H1 (cell line): ENCODE measurements around the gene CRAT. TPM values are rescaled to one million over a fixed set of nuclear protein-coding genes. Genes with fewer than 3 reads are reported as not detected.
A peak's percentile ranks its signal among the peaks of the same experiment; 100 is the strongest.

Experiments
- CTCF ChIA-PET: fragments of 300-600 bp; sonication (Branson Sonifier 250); formaldehyde crosslinking; loops from one replicate; lab custom pipeline; 2021; ENCODE audit not compliant: partially characterized antibody; lab: Charles Lee
- POLR2A ChIA-PET: fragments of 300-600 bp; sonication (Branson Sonifier 250); formaldehyde crosslinking; loops from one replicate; lab custom pipeline; 2021; ENCODE audit warnings: inconsistent platforms; ENCODE audit not compliant: partially characterized antibody; lab: Charles Lee
- DNase-seq, 2 experiments: peaks; one replicate each; pipeline versions ENCODE4 v3.0.0 to v3.0.0-alpha.2; 2010 to 2022; ENCODE audit warnings: low spot score in 2 of 2, low read depth in 1 of 2, mixed read lengths in 1 of 2
- FAIRE-seq: peaks from 2 replicates; lab custom pipeline; 2011; peaks lifted over from hg19 to GRCh38; lab: Jason Lieb, UNC
- H2AFZ ChIP-seq: 2 replicates; pipeline ENCODE4 v1.8.1; 2012; ENCODE audit warnings: low read length, inconsistent platforms
- H2AK5ac ChIP-seq: 2 replicates; pipeline ENCODE4 v1.6.1; 2013; ENCODE audit warnings: low read depth, low read length
- H2BK120ac ChIP-seq: replicated peaks from 2 replicates; pipeline ENCODE3; 2013; ENCODE audit warnings: low read depth, low read length, inconsistent platforms
- H2BK12ac ChIP-seq: 2 replicates; pipeline ENCODE4 v1.6.1; 2013; ENCODE audit warnings: low read depth, low read length
- H2BK15ac ChIP-seq: 2 replicates; pipeline ENCODE4 v1.6.1; 2013; ENCODE audit warnings: low read length
- H2BK20ac ChIP-seq: 2 replicates; pipeline ENCODE4 v1.6.1; 2013; ENCODE audit warnings: low read length
- H2BK5ac ChIP-seq: 2 replicates; pipeline ENCODE4 v1.6.1; 2013; ENCODE audit warnings: low read depth, low read length
- H3K14ac ChIP-seq: 2 replicates; pipeline ENCODE4 v1.6.1; 2013; ENCODE audit warnings: inconsistent platforms; ENCODE audit not compliant: insufficient read length
- H3K18ac ChIP-seq: 2 replicates; pipeline ENCODE4 v1.6.1; 2013; ENCODE audit warnings: low read length; ENCODE audit errors: extremely low read depth
- H3K23ac ChIP-seq: 2 replicates; pipeline ENCODE4 v1.6.1; 2013; ENCODE audit warnings: inconsistent platforms; ENCODE audit not compliant: insufficient read length
- H3K23me2 ChIP-seq: 2 replicates; pipeline ENCODE4 v1.6.1; 2013; ENCODE audit warnings: low read depth, low read length
- H3K27ac ChIP-seq: 2 replicates; pipeline ENCODE4 v1.6.1; 2011; ENCODE audit warnings: low read depth, low read length, inconsistent platforms
- H3K27me3 ChIP-seq, 4 experiments: replicated peaks in 1 of 4; 1 replicate in 1 of 4; 2 replicates in 3 of 4; pipeline versions ENCODE4 v1.6.1 to v1.8.1; 2011 to 2013; ENCODE audit warnings: low read length in 3 of 4, mild to moderate bottlenecking in 3 of 4, inconsistent platforms in 2 of 4, mixed read lengths in 2 of 4, moderate library complexity in 1 of 4; ENCODE audit not compliant: control insufficient read depth in 3 of 4, insufficient read depth in 3 of 4; ENCODE audit errors: extremely low read depth in 1 of 4
- H3K36me3 ChIP-seq, 4 experiments: 2 replicates each; pipeline versions ENCODE4 v1.6.1 to v1.8.1; 2011 to 2013; ENCODE audit warnings: mild to moderate bottlenecking in 4 of 4, low read length in 3 of 4, moderate library complexity in 2 of 4, control low read depth in 1 of 4, inconsistent platforms in 1 of 4; ENCODE audit not compliant: insufficient read depth in 4 of 4, control insufficient read depth in 2 of 4
- H3K4ac ChIP-seq: replicated peaks from 2 replicates; pipeline ENCODE3; 2013; ENCODE audit warnings: low read length, low read depth, mixed read lengths, inconsistent platforms; ENCODE audit not compliant: insufficient read length
- H3K4me1 ChIP-seq, 4 experiments: replicated peaks in 1 of 4; 1 replicate in 1 of 4; 2 replicates in 3 of 4; pipeline versions ENCODE4 v1.6.1 to v1.8.1; 2011 to 2013; ENCODE audit warnings: low read length in 3 of 4, inconsistent platforms in 2 of 4, mixed read lengths in 1 of 4; ENCODE audit not compliant: insufficient read depth in 4 of 4, control insufficient read depth in 3 of 4
- H3K4me2 ChIP-seq, 2 experiments: 2 replicates each; pipeline versions ENCODE4 v1.6.1 to v1.8.1; 2011 to 2013; ENCODE audit warnings: low read depth in 2 of 2, low read length in 2 of 2, control low read depth in 1 of 2, inconsistent platforms in 1 of 2, mild to moderate bottlenecking in 1 of 2; ENCODE audit not compliant: insufficient read depth in 1 of 2
- H3K4me3 ChIP-seq, 4 experiments: fragments of 200-600, 300-600 bp in 1 of 4; sonication (generic), shearing (Covaris generic), sonication (Bioruptor Twin) in 1 of 4; 2 replicates each; pipeline versions ENCODE4 v1.5.1 to v1.8.1; 2011 to 2016; ENCODE audit warnings: low read length in 4 of 4, low read depth in 3 of 4, control low read depth in 2 of 4, inconsistent platforms in 2 of 4, mild to moderate bottlenecking in 2 of 4, mixed read lengths in 1 of 4, moderate library complexity in 1 of 4; ENCODE audit not compliant: insufficient read depth in 2 of 4; ENCODE audit errors: extremely low read depth in 1 of 4
- H3K56ac ChIP-seq: replicated peaks from 2 replicates; pipeline ENCODE3; 2013; ENCODE audit warnings: low read depth, mild to moderate bottlenecking, mixed read lengths, low read length, inconsistent platforms; ENCODE audit not compliant: insufficient read length
- H3K79me1 ChIP-seq: 2 replicates; pipeline ENCODE4 v1.6.1; 2013; ENCODE audit warnings: low read depth, low read length, control low read depth
- H3K79me2 ChIP-seq, 2 experiments: 2 replicates each; pipeline versions ENCODE4 v1.6.1 to v1.8.1; 2012 to 2013; ENCODE audit warnings: low read length in 2 of 2, mild to moderate bottlenecking in 2 of 2, inconsistent platforms in 1 of 2; ENCODE audit not compliant: insufficient read depth in 2 of 2, control insufficient read depth in 1 of 2
- H3K9ac ChIP-seq, 4 experiments: replicated peaks in 1 of 4; 1 replicate in 1 of 4; 2 replicates in 3 of 4; pipeline versions ENCODE4 v1.6.1 to v1.8.1; 2011 to 2013; ENCODE audit warnings: low read depth in 3 of 4, low read length in 3 of 4, control low read depth in 2 of 4, mild to moderate bottlenecking in 2 of 4, moderate library complexity in 2 of 4, inconsistent platforms in 1 of 4; ENCODE audit errors: extremely low read depth in 1 of 4
- H3K9me3 ChIP-seq, 2 experiments: 2 replicates each; pipeline versions ENCODE4 v1.6.1 to v1.8.1; 2012 to 2013; ENCODE audit warnings: mild to moderate bottlenecking in 2 of 2, moderate library complexity in 2 of 2, control low read depth in 1 of 2, inconsistent platforms in 1 of 2, low read depth in 1 of 2, low read length in 1 of 2, mixed read lengths in 1 of 2; ENCODE audit not compliant: insufficient read depth in 2 of 2
- H4K20me1 ChIP-seq, 2 experiments: replicated peaks in 1 of 2; 2 replicates each; pipeline versions ENCODE3 to v1.8.1; 2011 to 2013; ENCODE audit warnings: inconsistent platforms in 2 of 2, low read length in 2 of 2, mild to moderate bottlenecking in 1 of 2; ENCODE audit not compliant: insufficient read depth in 2 of 2, control insufficient read depth in 1 of 2
- H4K5ac ChIP-seq: 2 replicates; pipeline ENCODE4 v1.6.1; 2013; ENCODE audit warnings: low read length, low read depth, mixed read lengths, inconsistent platforms; ENCODE audit not compliant: insufficient read length
- H4K8ac ChIP-seq: 2 replicates; pipeline ENCODE4 v1.8.0; 2013; ENCODE audit warnings: mild to moderate bottlenecking, moderate library complexity, low read length, inconsistent platforms; ENCODE audit not compliant: insufficient read depth; ENCODE audit errors: extremely low read depth
- H4K91ac ChIP-seq: replicated peaks from 2 replicates; pipeline ENCODE3; 2013; ENCODE audit warnings: low read length, mixed read lengths, inconsistent platforms; ENCODE audit not compliant: insufficient read length
- CBX5 ChIP-seq: fragments of 300-800, 300-1000 bp; sonication (generic); IDR thresholded peaks from 2 replicates; pipeline ENCODE4 v1.7.1; 2016; ENCODE audit warnings: antibody characterized with exemption, low read length, low read depth
- CTCF ChIP-seq, 3 experiments: IDR thresholded peaks; 1 replicate in 2 of 3; 2 replicates in 1 of 3; pipeline versions ENCODE4 v1.5.1 to v1.6.1; 2011; ENCODE audit warnings: low read length in 3 of 3, mild to moderate bottlenecking in 3 of 3, inconsistent platforms in 2 of 3, low read depth in 1 of 3, moderate library complexity in 1 of 3; ENCODE audit not compliant: insufficient read depth in 1 of 3; ENCODE audit errors: control extremely low read depth in 1 of 3
- RAD21 ChIP-seq, 2 experiments: IDR thresholded peaks in 1 of 2; conservative IDR thresholded peaks in 1 of 2; 2 replicates each; pipeline ENCODE4 v1.6.1; 2011; ENCODE audit warnings: low read depth in 2 of 2, low read length in 2 of 2, improper control_type of control experiment in 1 of 2, inconsistent platforms in 1 of 2, mild to moderate bottlenecking in 1 of 2, moderate library complexity in 1 of 2
- SP4 ChIP-seq: IDR thresholded peaks from 2 replicates; pipeline ENCODE4 v1.6.1; 2012; ENCODE audit warnings: low read length, inconsistent platforms
- TBP ChIP-seq: IDR thresholded peaks from 2 replicates; pipeline ENCODE4 v1.6.1; 2011; ENCODE audit warnings: low read depth, low read length, improper control_type of control experiment
- whole genome bisulfite sequencing, 2 experiments: shearing (Covaris generic) in 1 of 2; methylation state at CpG; one replicate each; pipeline versions ENCODE4 v1.1.6 to v1.1.7; 2013 to 2015; ENCODE audit warnings: low lambda C conversion rate in 2 of 2, mixed read lengths in 2 of 2, inconsistent platforms in 1 of 2, low coverage in 1 of 2, missing lambda C conversion rate in 1 of 2; ENCODE audit not compliant: insufficient replicate concordance in 2 of 2, insufficient coverage in 1 of 2, insufficient read length in 1 of 2; ENCODE audit errors: extremely low coverage in 1 of 2, missing lambda C conversion rate in 1 of 2; 5-methylcytosine and 5-hydroxymethylcytosine counted together
- polyA plus RNA-seq, 7 experiments: library from polyadenylated mRNA; depleted of rRNA in 3 of 7; stranded (reverse) in 5 of 7; unstranded in 2 of 7; fragments of >200 nt in 5 of 7; fragments of 200-250 nt in 2 of 7; gene quantifications; 1 replicate in 5 of 7; 2 replicates in 1 of 7; 4 replicates in 1 of 7; pipeline versions ENCODE4 v1.2.1 to v1.2.3, GENCODE V29; 2011 to 2013; ENCODE audit warnings: missing spikeins in 2 of 7, mixed read lengths in 2 of 7
- total RNA-seq: library from RNA; stranded (reverse); fragmentation: NEBNext Ultra II Directional; extraction: Animal tissue kit (Norgen Biotek cat#: 25700); gene quantifications from 2 replicates; pipeline ENCODE4 v1.2.1, GENCODE V29; 2021

The CRAT gene
- total and polyA plus RNA-seq, 2 of the 8 experiments (the other 6 are each of a cell fraction or from before 2014, with no cell fraction given), result 8.2 to 17.3 TPM

- Histone ChIP-seq H4K20me1 (no peaks in the 10 kb centered on the region), H3K4me1 (peaks cover 0 to 5% (median 1%) of the 10 kb centered on the region in 4 experiments; a peak in 2 of 7 replicates), H2BK12ac (no peak overlapping the region), H3K14ac (no peak overlapping the region), H3K23me2 (no peaks in the 10 kb centered on the region), H3K9ac (no peak overlapping the region), H4K8ac (no peak overlapping the region), H2BK15ac (no peak overlapping the region), H3K4ac (no peak overlapping the region), H2AFZ (no peak overlapping the region), H3K79me2 (no peaks in the 10 kb centered on the region), H2BK20ac (no peak overlapping the region), H3K9me3 (no peaks in the 10 kb centered on the region), H3K18ac (no peak overlapping the region), H3K4me2 (no peak overlapping the region), H3K4me3 (no peak overlapping the region), H3K36me3 (no peaks in the 10 kb centered on the region), H3K56ac (no peak overlapping the region), H4K5ac (no peak overlapping the region), H2BK120ac (no peak overlapping the region), H2BK5ac (no peak overlapping the region), H3K23ac (no peak overlapping the region), H4K91ac (no peak overlapping the region), H3K79me1 (no peaks in the 10 kb centered on the region), H3K27ac (no peak overlapping the region), H3K27me3 (peaks cover 0 to 6% (median 4%) of the 10 kb centered on the region in 4 experiments; a peak in 4 of 7 replicates), H2AK5ac (no peak overlapping the region)
- FAIRE-seq, result no peak
- CTCF ChIA-PET, result interaction anchor here (0.8 to 2.0 kb wide), 9 partner anchors 9 to 511 kb away, joined by 3 to 12 read pairs (median 5); no protein-coding TSS in a partner anchor
- POLR2A ChIA-PET, result interaction anchor here (0.6 to 1.0 kb wide), 2 partner anchors 11 to 64 kb away, joined by 3 read pairs; no protein-coding TSS in a partner anchor
- peak; percentile 2 to 35; a peak in 2 of 4 replicates for TF ChIP-seq RAD21 (IDR thresholded peaks at IDR 0.05 in 1 of 2, conservative IDR thresholded peaks at IDR 0.05 in 1 of 2; ENCODE audit: low read depth in 2 of 2, low read length in 2 of 2)
- TF ChIP-seq SP4, result 0 out of 2 replicates have a peak, but pooled peaks have one; percentile 23
- peak in 2 of 3 experiments; percentile 69 to 83; a peak in 3 of 4 replicates for TF ChIP-seq CTCF (IDR thresholded peaks at IDR 0.05; ENCODE audit: control extremely low read depth in 1 of 3, insufficient read depth in 1 of 3, low read depth in 1 of 3, low read length in 3 of 3)
- TF ChIP-seq TBP, result no peak
- no peak for TF ChIP-seq CBX5
- peak in 1 of 2 experiments; percentile 73 for DNase-seq
- WGBS, 2 experiments, result 64% methylated on average over 14 of the region's 14 CpGs; no CpG with 5 or more reads in 1 of the 2 experiments
Measured at GRCh38 chr9:129102791-129103594, 7.6 kb downstream of the CRAT start.
